NCI-H1048 (cell line): Measurements from ENCODE around the gene RTN4IP1.

Experiments
- DNase-seq: peaks from one replicate; lab custom pipeline; 2025; lab: John Stamatoyannopoulos, UW

The RTN4IP1 gene, protein sequence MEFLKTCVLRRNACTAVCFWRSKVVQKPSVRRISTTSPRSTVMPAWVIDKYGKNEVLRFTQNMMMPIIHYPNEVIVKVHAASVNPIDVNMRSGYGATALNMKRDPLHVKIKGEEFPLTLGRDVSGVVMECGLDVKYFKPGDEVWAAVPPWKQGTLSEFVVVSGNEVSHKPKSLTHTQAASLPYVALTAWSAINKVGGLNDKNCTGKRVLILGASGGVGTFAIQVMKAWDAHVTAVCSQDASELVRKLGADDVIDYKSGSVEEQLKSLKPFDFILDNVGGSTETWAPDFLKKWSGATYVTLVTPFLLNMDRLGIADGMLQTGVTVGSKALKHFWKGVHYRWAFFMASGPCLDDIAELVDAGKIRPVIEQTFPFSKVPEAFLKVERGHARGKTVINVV

DNA sequence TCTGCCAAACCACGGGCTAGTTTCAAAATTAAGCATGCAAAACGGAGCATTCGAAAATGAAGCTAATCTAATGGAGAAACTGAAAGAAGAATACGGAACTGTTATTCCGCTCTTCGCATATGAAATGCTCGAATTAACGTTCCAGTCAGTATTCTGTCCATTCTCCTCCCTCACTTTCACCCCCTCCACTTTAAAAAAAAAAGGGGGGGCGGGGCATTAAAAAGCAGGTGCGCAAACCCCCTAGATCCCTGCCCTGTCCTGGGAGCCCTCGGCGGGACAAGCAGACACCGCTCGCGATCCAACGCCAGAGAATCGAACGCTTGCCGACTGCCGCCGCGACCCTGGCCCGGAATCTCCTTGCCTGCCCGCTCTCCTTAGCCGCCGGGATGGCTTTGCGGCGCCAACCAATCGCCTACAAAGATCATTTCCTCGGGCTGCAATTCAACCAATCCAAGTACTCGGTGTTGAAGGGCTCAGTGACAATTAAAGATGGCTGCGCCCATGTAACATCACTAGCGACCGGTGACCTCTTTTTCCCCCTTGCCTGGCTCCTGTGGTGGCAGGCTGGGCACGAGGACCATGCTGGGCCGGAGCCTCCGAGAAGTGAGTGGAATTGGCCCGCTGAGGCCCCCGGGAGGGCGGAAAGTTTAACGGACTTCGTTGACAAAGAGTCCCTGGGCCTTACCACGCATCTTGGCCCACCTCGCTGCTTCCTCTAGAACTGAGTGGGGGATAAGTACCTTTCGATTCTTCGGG, at the start of gene RTN4IP1, which contains the start of gene QRSL1:
Gene RTN4IP1 (minus strand): TSS at position 396 of the 756 bp plus-strand sequence. CDS start 477 bp downstream, outside the sequence.
Gene QRSL1 (plus strand): TSS at position 476 of the 756 bp plus-strand sequence. CDS start 104 bp downstream, at position 580.
- DNase-seq, result peak; percentile 64

DNA sequence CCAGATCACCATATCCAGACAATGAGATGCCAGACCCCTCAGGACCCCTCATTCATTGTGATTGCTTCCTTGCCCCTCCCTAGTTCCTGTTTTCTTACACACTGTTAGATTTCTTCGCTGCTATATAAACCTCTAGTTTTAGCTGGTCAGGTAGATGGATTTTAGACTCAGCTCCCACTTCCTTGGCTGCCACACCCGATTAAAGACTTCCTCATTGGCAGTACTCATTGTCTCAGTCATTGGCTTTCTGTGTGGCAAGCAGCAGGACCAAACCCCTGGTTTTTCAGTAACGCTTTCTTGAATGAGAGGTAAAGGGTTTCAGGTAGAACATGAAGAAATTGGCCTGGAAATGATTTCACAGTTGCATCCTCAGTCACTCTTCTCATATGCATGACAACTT, 48.0 kb upstream of the RTN4IP1 start:
- no peak for DNase-seq

DNA sequence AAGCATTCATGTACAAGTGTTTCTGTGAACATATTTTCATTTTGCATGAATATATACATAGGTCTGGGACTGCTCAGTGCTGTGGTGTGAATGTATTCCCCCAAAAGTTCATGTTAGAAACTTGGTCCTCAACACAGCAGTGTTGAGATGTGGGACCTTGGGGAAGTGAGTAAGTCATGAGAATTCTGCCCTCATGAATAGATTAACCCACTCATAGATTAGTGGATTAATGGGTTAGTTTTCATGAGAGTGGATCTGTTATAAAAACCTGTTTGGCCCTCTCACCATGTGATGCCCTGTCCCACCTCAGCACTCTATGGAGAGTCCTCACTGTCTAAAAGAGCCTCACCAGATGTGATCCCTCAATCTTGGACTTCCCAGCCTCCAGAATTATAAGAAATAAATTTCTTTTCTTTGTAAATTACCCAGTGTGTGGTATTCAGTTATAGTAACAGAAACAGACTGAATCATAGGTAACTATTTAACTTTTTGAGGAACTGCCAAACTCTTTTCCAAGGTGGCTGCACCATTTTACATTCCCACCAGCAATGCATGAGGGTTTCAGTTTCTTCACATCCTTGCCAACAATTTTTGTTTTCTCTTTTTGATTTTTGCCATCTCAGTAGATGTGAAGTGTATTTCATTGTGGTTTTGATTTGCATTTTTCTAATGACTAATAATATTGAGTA, 45.4 kb upstream of the RTN4IP1 start:
- no peak for DNase-seq

DNA sequence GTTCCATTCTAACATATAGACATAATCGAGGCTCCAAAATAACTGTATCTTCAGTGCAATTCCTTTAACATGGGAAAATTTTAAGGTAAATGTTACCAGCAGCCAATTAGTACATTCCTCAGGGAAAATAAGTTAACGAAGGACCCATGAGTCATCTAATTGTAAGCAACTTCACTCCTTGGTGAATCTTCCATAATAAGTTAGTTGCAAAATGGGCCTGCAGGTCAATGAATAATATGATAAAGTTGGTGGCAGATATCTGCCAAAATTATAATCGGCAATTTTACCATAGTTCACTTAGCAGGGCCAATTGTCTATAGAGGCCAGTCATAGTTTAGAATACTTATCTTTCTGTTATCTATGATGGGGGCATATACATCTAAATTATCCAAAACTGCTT, 42.4 kb upstream of the RTN4IP1 start:
- no peak for DNase-seq

DNA sequence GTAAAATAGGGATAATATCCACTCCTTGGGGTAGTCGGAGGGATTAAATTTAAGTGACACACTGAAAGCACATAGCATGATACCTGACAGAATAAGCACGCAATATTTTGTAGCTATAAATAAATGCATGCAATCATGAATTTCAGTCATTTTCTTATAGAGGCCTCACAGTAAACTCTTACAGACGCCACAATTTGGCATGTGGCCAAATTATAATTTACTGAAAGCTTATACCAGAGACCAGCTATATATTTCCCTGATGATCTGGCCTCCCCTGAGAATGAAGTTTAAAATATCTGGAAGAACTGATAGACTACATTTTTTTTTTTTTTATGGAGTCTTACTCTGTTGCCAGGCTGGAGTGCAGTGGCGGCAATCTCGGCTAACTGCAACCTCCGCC, 40.9 kb upstream of the RTN4IP1 start:
- no peak for DNase-seq

DNA sequence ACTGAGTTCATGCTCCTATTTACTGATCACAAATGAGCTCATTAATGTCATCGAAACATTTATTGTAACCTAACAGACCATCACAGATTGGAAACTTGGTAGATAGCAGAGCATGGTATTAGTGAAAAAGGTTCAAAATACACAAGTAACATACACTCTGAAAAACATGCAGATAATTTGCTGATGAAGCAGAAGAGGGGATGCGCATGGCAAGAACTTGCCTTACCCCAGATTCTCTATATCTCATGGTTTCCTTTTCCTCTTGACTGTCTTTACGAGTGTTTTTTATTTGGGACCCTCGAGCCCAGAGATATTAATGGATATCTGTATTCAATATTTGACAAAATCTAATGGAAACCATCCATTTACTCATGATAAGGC, 37.7 kb upstream of the RTN4IP1 start:
- DNase-seq, result no peak

DNA sequence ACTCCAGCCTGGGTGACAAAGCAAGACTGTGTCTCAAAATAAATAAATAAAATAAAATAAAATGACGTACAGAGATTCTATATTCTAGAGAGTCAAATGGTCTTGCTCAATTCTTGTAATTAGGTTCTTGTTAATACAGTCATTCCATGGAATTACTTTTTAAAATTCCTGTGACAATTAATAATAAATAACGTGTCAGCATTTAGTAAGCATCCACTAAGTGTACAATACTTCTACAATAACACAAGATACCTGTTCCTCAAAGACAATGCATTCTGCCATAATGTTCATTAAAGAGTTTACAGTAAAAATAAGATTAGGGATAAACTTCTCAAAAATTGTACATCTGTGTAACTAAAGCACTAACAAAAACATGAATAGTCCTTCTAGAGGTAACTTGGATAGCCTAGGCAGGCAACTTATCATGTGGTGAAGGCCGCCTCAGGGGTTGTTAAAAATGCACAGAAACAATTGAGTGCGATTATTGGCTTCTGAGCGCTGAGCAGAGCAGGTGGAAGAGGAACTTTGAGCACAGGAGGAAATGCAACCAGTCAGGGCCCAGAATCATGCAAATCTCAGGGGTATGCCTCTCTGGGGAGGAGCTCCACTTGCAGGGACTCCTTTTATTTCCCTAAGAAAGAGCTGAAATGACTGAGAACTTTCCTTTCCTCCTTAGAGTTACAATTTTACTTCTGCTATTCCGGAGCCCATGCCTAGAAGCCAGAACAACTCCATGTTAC, 37.2 kb upstream of the RTN4IP1 start:
- no peak for DNase-seq

DNA sequence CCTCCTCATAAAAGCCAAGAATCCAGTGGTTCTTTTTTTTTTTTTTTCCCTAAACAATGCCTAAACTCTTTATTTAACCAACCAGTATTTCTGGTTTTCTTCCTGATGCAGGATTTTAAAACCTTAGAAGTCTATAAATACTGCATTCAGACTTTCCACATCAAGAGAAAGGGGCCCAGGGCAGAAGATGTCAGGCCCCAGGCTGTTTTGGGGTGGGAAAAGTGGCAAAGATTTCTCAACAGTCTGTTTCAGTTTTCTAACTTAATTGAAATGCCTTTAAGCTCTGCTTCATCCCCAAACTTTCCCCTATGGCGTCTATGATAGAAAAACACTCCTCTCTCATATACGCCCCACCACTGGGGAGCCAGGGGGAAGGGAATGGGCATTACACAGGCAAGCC, 33.2 kb upstream of the RTN4IP1 start:
- DNase-seq, result no peak

DNA sequence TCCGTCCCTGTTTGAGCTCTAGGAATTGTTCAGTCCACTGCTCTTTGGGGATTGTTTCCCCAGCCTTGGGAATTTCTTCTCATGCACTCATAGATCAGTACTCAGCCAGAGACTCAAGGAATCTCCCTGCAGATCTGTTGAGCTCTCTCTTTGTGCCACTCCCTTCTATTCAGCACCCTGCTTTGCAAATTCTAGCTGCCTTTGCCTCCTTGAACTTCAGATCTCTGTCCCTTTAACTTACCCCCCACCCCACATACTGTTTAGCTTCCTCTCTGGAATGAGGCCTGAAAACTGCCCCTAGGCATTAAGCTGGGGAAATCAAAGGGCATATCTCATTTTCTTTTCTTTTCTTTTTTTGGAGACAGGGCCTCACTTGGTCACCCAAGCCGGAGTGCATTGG, 30.6 kb upstream of the RTN4IP1 start:
- DNase-seq, result no peak

DNA sequence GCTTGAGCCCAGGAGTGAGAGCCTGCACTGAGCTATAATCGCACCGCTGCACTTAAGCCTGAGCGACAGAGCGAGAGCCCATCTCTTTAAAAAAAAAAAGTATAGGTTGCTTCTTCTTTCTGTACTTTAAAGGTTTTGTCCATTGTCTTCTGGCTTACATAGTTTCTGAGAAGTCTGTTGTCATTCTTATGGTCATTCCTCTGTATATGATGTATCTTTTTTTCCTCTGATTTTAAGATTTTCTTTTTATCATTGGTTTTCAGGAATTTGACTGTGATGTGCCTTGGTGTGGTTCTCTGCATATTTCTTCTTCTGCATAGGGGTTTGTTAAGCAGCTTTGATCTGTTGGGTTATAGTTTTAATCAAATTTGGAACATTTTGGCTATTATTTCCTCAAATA, 29.2 kb upstream of the RTN4IP1 start:
- no peak for DNase-seq

DNA sequence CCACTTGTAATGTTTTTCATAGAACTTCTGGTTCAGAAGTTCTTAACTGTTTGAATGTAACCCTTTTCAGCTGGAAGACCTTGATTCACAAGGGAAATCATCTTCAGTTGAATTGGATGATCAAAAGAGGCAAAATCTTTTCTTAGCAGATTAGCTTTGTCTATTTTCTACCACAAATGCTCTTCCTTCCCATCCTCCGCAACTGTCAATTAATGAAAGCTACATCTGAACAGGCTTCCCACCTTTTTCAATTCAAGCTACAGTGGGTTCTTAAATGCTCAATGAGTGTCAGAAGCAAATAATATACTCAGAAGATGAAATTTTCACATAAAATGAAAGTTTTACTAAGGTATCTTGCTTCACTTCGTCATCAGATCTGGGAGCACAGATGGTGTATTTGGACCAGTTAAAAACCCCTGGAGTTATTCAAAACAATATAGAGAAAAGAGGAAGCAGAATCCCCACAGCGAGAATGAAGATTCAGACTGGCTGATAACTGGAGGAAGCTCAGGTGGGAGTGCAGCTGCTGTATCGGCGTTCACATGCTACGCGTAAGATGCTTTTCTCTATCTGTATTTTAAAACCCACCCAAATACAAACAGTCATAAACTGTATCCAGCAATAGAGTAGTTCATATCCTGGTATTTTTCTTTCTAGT, 19.5 kb upstream of the RTN4IP1 start:
- DNase-seq, result no peak

DNA sequence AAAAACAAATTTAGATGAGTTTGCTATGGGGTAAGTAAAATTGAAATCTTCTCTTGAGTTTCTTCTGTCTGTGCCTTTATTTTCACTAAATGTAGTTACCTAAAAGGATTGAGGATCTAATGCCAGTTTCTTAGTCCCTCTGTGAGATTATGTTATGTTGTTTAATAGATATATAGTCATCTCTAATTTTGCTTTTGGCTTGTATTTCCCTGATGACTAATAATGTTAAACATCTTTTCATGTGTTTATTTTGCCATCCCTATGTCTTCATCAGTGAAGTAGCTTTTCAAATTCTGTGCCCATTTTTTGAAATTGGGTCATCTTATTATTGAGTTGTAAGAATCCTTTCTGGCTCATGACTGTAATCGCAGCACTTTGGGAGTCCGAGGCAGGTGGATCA, 13.8 kb upstream of the RTN4IP1 start:
- no peak for DNase-seq

DNA sequence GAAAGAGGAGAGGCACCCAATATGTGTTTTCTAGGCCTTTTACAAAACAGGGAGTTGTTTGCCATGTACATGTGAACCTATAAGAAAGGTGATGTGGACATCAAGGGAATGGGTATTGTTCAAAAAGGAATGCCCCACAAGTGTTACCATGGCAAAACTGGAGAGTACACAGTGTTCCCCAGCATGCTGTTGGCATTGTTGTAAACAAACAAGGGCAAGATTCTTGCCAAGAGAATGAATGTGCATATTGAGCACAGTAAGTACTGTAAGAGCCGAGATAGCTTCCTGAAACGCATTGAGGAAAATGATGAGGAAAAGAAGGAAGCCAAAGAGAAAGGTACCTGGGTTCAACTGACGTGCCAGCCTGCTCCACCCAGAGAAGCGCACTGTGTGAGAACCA, 13.2 kb upstream of the RTN4IP1 start:
- DNase-seq, result no peak

DNA sequence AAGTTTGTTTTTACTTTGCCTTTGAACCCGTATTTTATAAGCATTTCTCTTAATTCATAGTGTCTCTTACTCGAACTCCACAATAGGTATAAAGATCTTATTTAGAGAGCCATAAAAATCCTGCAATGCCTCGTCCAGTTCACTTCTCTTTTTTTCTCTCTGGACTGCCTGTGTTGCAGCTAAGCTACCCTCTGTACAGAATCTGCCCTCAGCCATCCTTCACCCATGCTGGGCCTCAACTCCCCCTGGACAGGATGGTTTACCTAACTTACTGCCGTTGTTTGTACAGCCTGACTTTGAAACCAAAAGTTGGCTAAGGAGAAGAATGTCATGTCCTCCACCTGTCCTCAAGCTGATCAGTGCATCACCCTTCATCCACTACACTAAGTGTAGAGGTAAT, 10.5 kb upstream of the RTN4IP1 start:
- DNase-seq, result no peak

DNA sequence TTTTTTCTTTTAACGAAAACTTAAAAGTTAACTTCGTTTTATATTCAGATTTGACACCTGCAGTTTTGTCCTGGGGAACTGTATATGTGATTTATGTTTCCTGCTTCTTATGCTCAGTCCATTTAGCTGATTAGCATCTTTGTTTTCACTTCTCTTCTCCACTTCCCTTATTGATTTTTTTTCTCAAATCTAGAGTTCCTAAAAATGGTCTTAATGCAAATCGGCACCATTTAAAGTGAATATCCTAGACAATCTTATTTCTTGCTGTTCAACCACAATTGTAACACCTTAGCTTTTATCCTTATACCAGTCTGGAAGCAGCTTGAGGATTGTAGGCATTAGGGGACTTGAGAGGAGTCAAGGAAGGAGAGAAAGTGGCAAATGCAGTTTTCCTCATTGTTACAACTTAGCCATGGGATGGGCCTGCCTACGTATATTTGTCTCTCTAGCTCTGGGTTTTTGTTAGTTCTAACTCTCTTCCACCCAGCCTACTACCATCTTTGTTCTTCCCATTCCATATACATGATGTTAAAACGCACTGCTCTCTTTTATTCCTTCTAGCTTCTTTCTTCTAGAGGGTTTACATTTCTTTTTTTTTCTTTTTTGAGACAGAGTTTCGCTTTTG, 8.5 kb upstream of the RTN4IP1 start:
- DNase-seq, result no peak

DNA sequence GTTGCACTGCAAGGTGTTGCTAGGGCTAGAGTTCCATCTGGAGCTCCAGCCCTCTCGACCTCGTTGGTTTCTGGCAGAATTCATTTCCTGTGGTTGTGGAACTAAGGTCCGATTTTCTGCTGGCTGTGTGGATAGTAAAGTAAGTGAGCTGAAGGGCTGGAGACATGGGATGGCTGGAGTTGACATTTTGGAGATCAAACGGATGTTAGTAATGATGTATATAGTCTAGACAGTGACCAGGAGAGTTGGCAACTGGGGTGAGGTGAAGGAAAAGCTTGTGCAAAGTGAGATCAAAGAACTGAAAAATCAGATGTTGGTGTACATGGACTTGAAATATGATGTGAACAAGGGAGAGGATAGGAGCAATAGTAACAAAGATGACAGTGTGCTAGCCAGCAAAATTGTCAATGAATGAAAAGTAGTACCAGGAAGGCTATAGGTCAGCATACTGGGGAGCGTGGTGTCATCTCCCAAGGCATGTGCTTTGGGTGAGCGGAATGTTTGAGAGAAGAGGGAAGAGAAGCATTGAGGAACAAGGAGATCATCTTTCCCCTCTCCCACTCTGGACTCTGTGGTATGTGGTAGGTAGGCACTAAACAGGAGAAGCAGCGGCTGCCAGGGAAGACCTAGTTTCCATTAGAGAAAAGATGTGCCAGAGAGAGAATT, 7.9 kb upstream of the RTN4IP1 start:
- no peak for DNase-seq

DNA sequence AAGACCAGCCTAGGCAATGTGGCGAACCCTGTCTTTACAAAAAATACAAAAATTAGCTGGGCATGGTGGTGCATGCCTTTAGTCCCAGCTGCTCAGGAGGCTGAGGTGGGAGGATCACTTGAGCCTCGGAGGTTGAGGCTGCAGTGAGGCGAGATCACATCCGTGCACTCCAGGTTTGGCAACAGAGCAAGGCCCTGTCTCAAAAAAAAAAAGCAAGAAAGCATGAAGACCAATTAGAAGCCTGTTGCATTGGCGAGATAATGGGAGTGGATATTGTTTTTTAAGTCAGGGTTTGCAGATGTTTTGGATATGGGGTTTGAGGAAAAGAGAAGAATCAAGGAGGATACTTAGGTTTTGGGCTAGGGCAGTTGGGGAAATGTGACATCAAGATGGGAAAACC, 5.3 kb upstream of the RTN4IP1 start:
- DNase-seq, result no peak

DNA sequence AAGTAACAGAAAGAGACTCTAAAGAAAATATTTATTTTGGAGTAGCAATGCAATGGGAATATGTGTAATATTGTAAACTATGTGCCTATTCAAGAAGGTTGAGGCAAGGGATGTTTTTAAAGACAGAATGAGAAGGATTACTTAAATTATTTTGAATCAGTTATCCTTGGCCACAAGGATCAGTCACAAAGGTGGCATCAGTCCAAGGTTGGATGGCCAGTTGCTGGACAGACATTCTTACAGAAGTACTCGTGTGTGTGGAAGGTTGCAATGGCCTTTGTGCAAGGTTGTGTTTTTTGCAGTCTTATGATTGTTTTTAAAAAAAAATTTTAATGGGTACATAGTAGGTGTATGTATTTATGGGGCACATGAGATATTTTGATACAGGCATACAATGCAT, 2.0 kb upstream of the RTN4IP1 start:
- DNase-seq, result no peak

DNA sequence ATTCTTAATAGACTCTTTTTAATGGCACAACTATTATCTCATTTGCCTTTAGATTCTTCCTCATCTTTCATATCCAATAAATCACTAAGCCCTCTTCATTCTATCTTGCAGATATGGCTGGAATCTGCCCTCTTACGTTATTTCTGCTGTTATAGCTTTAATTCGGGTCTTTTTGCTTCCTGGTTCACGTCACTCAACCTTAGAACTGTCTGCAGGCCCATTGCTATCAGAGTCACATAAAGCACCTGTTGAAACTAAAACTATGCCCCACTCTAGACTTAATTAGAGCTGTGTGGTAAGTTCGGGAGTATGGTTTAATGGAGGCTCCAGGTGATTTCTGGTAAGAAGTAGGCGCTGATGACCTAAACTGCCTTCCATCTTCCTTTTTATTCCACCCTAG, 1.1 kb upstream of the RTN4IP1 start:
- no peak for DNase-seq

DNA sequence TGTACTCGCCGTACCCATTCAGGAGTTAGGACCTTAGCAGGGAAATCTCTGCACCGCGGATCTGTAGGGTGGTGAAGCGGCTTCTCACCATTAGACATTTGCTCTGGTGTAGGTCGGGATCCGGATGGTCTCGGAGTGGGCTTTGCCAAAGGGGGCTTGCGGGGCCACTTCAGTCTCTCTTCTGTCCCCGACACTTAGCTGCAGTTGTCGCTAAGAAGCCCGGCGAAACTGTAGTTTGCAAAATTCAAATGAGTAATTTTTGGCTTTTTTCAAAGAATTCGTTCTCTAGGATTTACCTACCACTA, 513 bp upstream of the RTN4IP1 start:
- no peak for DNase-seq

DNA sequence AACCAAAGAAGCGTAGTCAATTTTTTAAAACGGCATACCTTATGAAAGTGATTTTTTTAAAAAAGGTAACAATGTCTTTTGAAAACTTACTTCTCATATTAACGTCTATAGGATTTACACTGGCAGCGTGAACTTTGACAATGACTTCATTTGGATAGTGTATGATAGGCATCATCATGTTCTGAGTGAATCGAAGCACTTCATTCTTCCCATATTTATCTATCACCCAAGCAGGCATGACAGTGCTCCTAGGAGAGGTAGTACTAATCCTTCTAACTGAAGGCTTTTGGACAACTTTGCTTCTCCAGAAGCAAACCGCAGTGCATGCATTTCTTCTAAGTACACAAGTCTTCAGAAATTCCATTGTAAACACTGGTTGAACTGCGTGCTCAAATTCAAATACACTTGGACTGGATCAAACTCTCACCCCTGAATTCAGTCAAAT, 618 bp downstream of the RTN4IP1 start:
- DNase-seq, result no peak
